Measurements from ENCODE around the gene CRY1.

DNA sequence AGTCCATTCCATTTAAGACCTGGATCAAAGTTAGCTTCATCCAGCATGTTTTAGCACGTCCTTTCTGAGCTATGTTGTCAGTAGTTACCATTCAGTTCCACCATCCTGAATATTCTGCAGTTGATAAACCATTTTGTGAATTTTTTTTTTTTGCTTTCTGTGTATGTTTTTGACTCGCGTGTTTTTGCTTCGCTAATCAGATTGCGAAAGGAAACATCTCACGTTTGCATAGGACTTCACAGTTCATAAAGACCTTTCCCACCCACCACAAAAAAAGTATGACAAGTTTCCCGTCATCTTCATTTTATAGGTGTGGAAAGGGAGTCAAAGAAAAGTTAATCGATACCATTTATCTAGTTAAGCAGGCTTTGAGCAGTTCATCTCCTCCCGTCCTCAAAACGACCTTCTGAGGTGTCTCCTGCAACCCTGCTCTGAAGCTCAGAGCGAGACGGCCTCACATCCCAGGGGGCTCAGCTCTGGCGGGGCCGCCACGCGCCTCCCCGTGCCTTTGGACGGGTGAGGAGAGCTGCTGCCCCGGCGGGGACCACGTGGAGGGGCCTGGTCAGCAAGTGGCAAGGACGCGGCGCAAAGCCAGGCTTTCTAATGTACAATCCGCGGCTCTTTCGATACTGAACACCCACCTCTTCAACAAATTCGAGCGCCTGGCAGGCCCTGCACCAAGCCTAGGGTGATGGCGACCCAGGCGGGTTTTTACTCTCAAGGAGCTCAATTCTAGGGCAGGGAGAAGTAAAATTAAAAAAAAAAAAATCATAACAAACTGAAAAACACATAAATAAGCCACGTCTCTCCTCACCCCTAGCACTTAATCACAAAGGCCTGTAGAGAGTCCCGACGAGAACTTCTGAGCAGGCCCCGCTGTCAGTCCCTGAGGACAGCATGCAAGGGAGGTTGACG is 138.6 kb downstream of the CRY1 start:
- no peak for TF ChIP-seq POLR2A (IDR thresholded peaks at IDR 0.05)
- TF ChIP-seq, protein P1, sequence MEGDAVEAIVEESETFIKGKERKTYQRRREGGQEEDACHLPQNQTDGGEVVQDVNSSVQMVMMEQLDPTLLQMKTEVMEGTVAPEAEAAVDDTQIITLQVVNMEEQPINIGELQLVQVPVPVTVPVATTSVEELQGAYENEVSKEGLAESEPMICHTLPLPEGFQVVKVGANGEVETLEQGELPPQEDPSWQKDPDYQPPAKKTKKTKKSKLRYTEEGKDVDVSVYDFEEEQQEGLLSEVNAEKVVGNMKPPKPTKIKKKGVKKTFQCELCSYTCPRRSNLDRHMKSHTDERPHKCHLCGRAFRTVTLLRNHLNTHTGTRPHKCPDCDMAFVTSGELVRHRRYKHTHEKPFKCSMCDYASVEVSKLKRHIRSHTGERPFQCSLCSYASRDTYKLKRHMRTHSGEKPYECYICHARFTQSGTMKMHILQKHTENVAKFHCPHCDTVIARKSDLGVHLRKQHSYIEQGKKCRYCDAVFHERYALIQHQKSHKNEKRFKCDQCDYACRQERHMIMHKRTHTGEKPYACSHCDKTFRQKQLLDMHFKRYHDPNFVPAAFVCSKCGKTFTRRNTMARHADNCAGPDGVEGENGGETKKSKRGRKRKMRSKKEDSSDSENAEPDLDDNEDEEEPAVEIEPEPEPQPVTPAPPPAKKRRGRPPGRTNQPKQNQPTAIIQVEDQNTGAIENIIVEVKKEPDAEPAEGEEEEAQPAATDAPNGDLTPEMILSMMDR (IDR thresholded peaks at IDR 0.05 in 8 of 11, conservative IDR thresholded peaks at IDR 0.05 in 3 of 11): no peak

Data from spleen (tissue), 7 donors.